Liver (tissue), 3 donors: ENCODE results near the gene SERPINB2.

ENCODE experiments used
- CTCF ChIP-seq: fragments of 150-350 bp; IDR thresholded peaks from 2 replicates; pipeline ENCODE4 v1.5.1; 2017; ENCODE audit warnings: improper control_type of control experiment, low read depth, low read length; ENCODE audit not compliant: missing input control
- EGR1 ChIP-seq, 2 donors: IDR thresholded peaks; 2 replicates each; pipeline ENCODE4 v1.6.1; 2016 to 2018; ENCODE audit warnings: antibody characterized with exemption in 2 of 2, low read depth in 2 of 2
- GABPA ChIP-seq, 2 donors: IDR thresholded peaks in 1 of 2; conservative IDR thresholded peaks in 1 of 2; 2 replicates each; pipeline ENCODE4 v1.6.1; 2016; ENCODE audit warnings: antibody characterized with exemption in 2 of 2, mild to moderate bottlenecking in 1 of 2, moderate library complexity in 1 of 2
- HNF4G ChIP-seq: IDR thresholded peaks from 2 replicates; pipeline ENCODE4 v1.6.1; 2016; ENCODE audit warnings: antibody characterized with exemption
- MAX ChIP-seq: IDR thresholded peaks from 2 replicates; pipeline ENCODE4 v1.6.1; 2016; ENCODE audit warnings: antibody characterized with exemption
- NR2F2 ChIP-seq: IDR thresholded peaks from 2 replicates; pipeline ENCODE4 v1.6.1; 2016; ENCODE audit warnings: antibody characterized with exemption
- RAD21 ChIP-seq, 2 donors: IDR thresholded peaks; 2 replicates each; pipeline ENCODE4 v1.6.1; 2016; ENCODE audit warnings: antibody characterized with exemption in 2 of 2, mild to moderate bottlenecking in 2 of 2
- REST ChIP-seq: IDR thresholded peaks from 2 replicates; pipeline ENCODE4 v1.6.1; 2016; ENCODE audit warnings: antibody characterized with exemption, mild to moderate bottlenecking
- TAF1 ChIP-seq: conservative IDR thresholded peaks from 2 replicates; pipeline ENCODE4 v1.6.1; 2016; ENCODE audit warnings: antibody characterized with exemption, mild to moderate bottlenecking
- YY1 ChIP-seq: IDR thresholded peaks from 2 replicates; pipeline ENCODE4 v1.6.1; 2016; ENCODE audit warnings: antibody characterized with exemption, mild to moderate bottlenecking
- TF ChIP-seq, protein P1 (sequence below): IDR thresholded peaks from 2 replicates; pipeline ENCODE4 v1.6.1; 2016; ENCODE audit warnings: antibody characterized with exemption
- donor health status: healthy.
- donor health status: healthy.

DNA sequence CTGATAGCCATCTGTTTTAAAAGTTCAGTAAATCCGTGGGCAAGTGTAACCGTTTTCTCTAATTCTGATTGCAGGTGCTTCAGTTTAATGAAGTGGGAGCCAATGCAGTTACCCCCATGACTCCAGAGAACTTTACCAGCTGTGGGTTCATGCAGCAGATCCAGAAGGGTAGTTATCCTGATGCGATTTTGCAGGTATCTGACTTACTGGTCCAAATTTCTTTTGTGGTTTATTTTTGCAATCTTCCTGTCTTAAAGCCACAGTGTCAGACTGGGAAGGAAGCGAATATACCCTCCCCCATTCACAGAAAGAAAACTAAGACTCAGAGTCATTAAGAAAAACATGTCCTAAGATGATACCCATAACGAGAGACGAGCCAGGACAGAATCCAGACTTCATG lies 7.7 kb downstream of the SERPINB2 start:
- TF ChIP-seq CTCF (no peak), GABPA (IDR thresholded peaks at IDR 0.05 in 1 of 2, conservative IDR thresholded peaks at IDR 0.05 in 1 of 2) (no peak), MAX (no peak), REST (no peak), HNF4G (no peak), YY1 (no peak), RAD21 (IDR thresholded peaks at IDR 0.05) (no peak), NR2F2 (no peak), EGR1 (IDR thresholded peaks at IDR 0.05; ENCODE audit: low read depth in 2 of 2) (no peak), TAF1 (no peak)
- TF ChIP-seq, protein P1, sequence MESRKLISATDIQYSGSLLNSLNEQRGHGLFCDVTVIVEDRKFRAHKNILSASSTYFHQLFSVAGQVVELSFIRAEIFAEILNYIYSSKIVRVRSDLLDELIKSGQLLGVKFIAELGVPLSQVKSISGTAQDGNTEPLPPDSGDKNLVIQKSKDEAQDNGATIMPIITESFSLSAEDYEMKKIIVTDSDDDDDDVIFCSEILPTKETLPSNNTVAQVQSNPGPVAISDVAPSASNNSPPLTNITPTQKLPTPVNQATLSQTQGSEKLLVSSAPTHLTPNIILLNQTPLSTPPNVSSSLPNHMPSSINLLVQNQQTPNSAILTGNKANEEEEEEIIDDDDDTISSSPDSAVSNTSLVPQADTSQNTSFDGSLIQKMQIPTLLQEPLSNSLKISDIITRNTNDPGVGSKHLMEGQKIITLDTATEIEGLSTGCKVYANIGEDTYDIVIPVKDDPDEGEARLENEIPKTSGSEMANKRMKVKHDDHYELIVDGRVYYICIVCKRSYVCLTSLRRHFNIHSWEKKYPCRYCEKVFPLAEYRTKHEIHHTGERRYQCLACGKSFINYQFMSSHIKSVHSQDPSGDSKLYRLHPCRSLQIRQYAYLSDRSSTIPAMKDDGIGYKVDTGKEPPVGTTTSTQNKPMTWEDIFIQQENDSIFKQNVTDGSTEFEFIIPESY: no peak
